ENCODE results near the gene NBAS. TPM values are rescaled to one million over a fixed set of nuclear protein-coding genes. Genes with fewer than 3 reads are reported as not detected.

The NBAS gene
- total RNA-seq, 1 experiment from 2014 or later: 35.5 TPM

GRCh38 chr2:15141211-15141610 is 419.9 kb downstream of the NBAS start:
- H3K36me3 ChIP-seq (replicated peaks; ENCODE audit: control insufficient read depth, insufficient read depth, low read length): no peaks in the 10 kb centered on the region
- no peak overlapping the region for H3K4me3 ChIP-seq (ENCODE audit: insufficient read depth, low read depth, low read length)
- H3K27me3 ChIP-seq (ENCODE audit: control insufficient read depth, insufficient read depth, low read length): no peaks in the 10 kb centered on the region
- DNase-seq: no peak

- Histone ChIP-seq H3K4me3 (ENCODE audit: insufficient read depth, low read depth, low read length) (no peak overlapping the region), H3K27me3 (ENCODE audit: control insufficient read depth, insufficient read depth, low read length) (no peaks in the 10 kb centered on the region), H3K36me3 (replicated peaks; ENCODE audit: control insufficient read depth, insufficient read depth, low read length) (no peaks in the 10 kb centered on the region)
- DNase-seq: no peak
Observed at GRCh38 chr2:15136639-15137038, 424.5 kb downstream of the NBAS start.

- H3K4me3 ChIP-seq (ENCODE audit: insufficient read depth, low read depth, low read length): no peak overlapping the region
- no peaks in the 10 kb centered on the region for H3K36me3 ChIP-seq (replicated peaks; ENCODE audit: control insufficient read depth, insufficient read depth, low read length)
- no peaks in the 10 kb centered on the region for H3K27me3 ChIP-seq (ENCODE audit: control insufficient read depth, insufficient read depth, low read length)
- no peak for DNase-seq
Observed at GRCh38 chr2:15134957-15135356, 426.2 kb downstream of the NBAS start.

GRCh38 chr2:15133461-15133860 is 427.7 kb downstream of the NBAS start:
- DNase-seq: no peak
- H3K36me3 ChIP-seq (replicated peaks; ENCODE audit: control insufficient read depth, insufficient read depth, low read length): no peaks in the 10 kb centered on the region

GRCh38 chr2:15128846-15129245 is 432.3 kb downstream of the NBAS start:
- no peak for DNase-seq
- H3K27me3 ChIP-seq (ENCODE audit: control insufficient read depth, insufficient read depth, low read length): no peaks in the 10 kb centered on the region
- no peaks in the 10 kb centered on the region for H3K36me3 ChIP-seq (replicated peaks; ENCODE audit: control insufficient read depth, insufficient read depth, low read length)
- no peak overlapping the region for H3K4me3 ChIP-seq (ENCODE audit: insufficient read depth, low read depth, low read length)

More at GRCh38 chr2:15133461-15133860, 427.7 kb downstream of the NBAS start:
- Histone ChIP-seq H3K27me3 (ENCODE audit: control insufficient read depth, insufficient read depth, low read length) (no peaks in the 10 kb centered on the region), H3K4me3 (ENCODE audit: insufficient read depth, low read depth, low read length) (no peak overlapping the region)

- no peaks in the 10 kb centered on the region for H3K36me3 ChIP-seq (replicated peaks; ENCODE audit: control insufficient read depth, insufficient read depth, low read length)
- H3K27me3 ChIP-seq (ENCODE audit: control insufficient read depth, insufficient read depth, low read length): no peaks in the 10 kb centered on the region
- H3K4me3 ChIP-seq (ENCODE audit: insufficient read depth, low read depth, low read length): no peak overlapping the region
- no peak for DNase-seq
Observed at GRCh38 chr2:15127876-15128275, 433.3 kb downstream of the NBAS start.

GRCh38 chr2:15127301-15127700 is 433.8 kb downstream of the NBAS start:
- H3K36me3 ChIP-seq (replicated peaks; ENCODE audit: control insufficient read depth, insufficient read depth, low read length): no peaks in the 10 kb centered on the region
- H3K27me3 ChIP-seq (ENCODE audit: control insufficient read depth, insufficient read depth, low read length): no peaks in the 10 kb centered on the region
- DNase-seq: no peak
- H3K4me3 ChIP-seq (ENCODE audit: insufficient read depth, low read depth, low read length): no peak overlapping the region

GRCh38 chr2:15126373-15126772 is 434.8 kb downstream of the NBAS start:
- Histone ChIP-seq H3K27me3 (ENCODE audit: control insufficient read depth, insufficient read depth, low read length) (no peaks in the 10 kb centered on the region), H3K36me3 (replicated peaks; ENCODE audit: control insufficient read depth, insufficient read depth, low read length) (no peaks in the 10 kb centered on the region), H3K4me3 (ENCODE audit: insufficient read depth, low read depth, low read length) (no peak overlapping the region)
- DNase-seq: no peak

GRCh38 chr2:15122915-15123314 is 438.2 kb downstream of the NBAS start:
- no peaks in the 10 kb centered on the region for H3K27me3 ChIP-seq (ENCODE audit: control insufficient read depth, insufficient read depth, low read length)
- no peak overlapping the region for H3K4me3 ChIP-seq (ENCODE audit: insufficient read depth, low read depth, low read length)
- no peaks in the 10 kb centered on the region for H3K36me3 ChIP-seq (replicated peaks; ENCODE audit: control insufficient read depth, insufficient read depth, low read length)
- no peak for DNase-seq

GRCh38 chr2:15120631-15121030 is 440.5 kb downstream of the NBAS start:
- DNase-seq: no peak
- no peaks in the 10 kb centered on the region; the same call in 1 of the 2 replicates for H3K27me3 ChIP-seq (ENCODE audit: control insufficient read depth, insufficient read depth, low read length)
- H3K36me3 ChIP-seq (replicated peaks; ENCODE audit: control insufficient read depth, insufficient read depth, low read length): no peaks in the 10 kb centered on the region
- no peak overlapping the region for H3K4me3 ChIP-seq (ENCODE audit: insufficient read depth, low read depth, low read length)

GRCh38 chr2:15119722-15120175 is 441.4 kb downstream of the NBAS start:
- no peak for DNase-seq
- no peak overlapping the region for H3K4me3 ChIP-seq (ENCODE audit: insufficient read depth, low read depth, low read length)
- no peaks in the 10 kb centered on the region for H3K36me3 ChIP-seq (replicated peaks; ENCODE audit: control insufficient read depth, insufficient read depth, low read length)
- H3K27me3 ChIP-seq (ENCODE audit: control insufficient read depth, insufficient read depth, low read length): no peaks in the 10 kb centered on the region; the same call in 1 of the 2 replicates

- Histone ChIP-seq H3K27me3 (ENCODE audit: control insufficient read depth, insufficient read depth, low read length) (no peaks in the 10 kb centered on the region; the same call in 1 of the 2 replicates), H3K4me3 (ENCODE audit: insufficient read depth, low read depth, low read length) (no peak overlapping the region), H3K36me3 (replicated peaks; ENCODE audit: control insufficient read depth, insufficient read depth, low read length) (no peaks in the 10 kb centered on the region)
- DNase-seq: no peak
Observed at GRCh38 chr2:15117409-15118050, 443.6 kb downstream of the NBAS start.

Other genes with a start within 250 kb of the NBAS start
- 70.7 and 75.9 TPM in 2 replicates for gene DDX1, start 30.5 kb upstream of the NBAS start, total RNA-seq (2014; rRNA removed; shearing (Covaris generic))

Data from H7 (cell line).